CD4-positive, alpha-beta T cell (primary cell): ENCODE measurements around the gene GNA12. TPM values are rescaled to one million over a fixed set of nuclear protein-coding genes. Genes with fewer than 3 reads are reported as not detected.
A peak's percentile ranks its signal among the peaks of the same experiment; 100 is the strongest.

Source experiments
- ATAC-seq: fragments of 200-7000 bp; cut with Tn5 transposase; one replicate; pipeline ENCODE4 v1.10.0; 2022; ENCODE audit warnings: mild to moderate bottlenecking; ENCODE audit not compliant: poor library complexity
- CTCF ChIA-PET: fragments of 350-600 bp; sonication (Branson Sonifier 250); formaldehyde crosslinking; loops from one replicate; lab custom pipeline; 2021; ENCODE audit warnings: antibody characterized with exemption, inconsistent platforms; lab: Charles Lee
- POLR2A ChIA-PET: fragments of 350-600 bp; sonication (Branson Sonifier 250); formaldehyde crosslinking; loops from one replicate; lab custom pipeline; 2021; ENCODE audit warnings: antibody characterized with exemption, inconsistent platforms; lab: Charles Lee
- DNase-seq, 14 experiments: peaks; one replicate each; pipeline ENCODE4 v3.0.0-alpha.2; 2013 to 2020; ENCODE audit warnings: mixed read lengths in 2 of 14
- H3K27ac ChIP-seq, 2 donors: one replicate each; pipeline versions ENCODE4 v1.5.1 to v1.7.0; 2013; ENCODE audit warnings: low read length in 2 of 2, low read depth in 1 of 2, mild to moderate bottlenecking in 1 of 2
- H3K27me3 ChIP-seq, 2 experiments: 1 replicate in 1 of 2; 2 replicates in 1 of 2; pipeline versions ENCODE4 v1.6.1 to v1.7.0; 2013; ENCODE audit warnings: low read length in 2 of 2, control low read depth in 1 of 2, mild to moderate bottlenecking in 1 of 2, moderate library complexity in 1 of 2; ENCODE audit not compliant: insufficient read depth in 2 of 2, control insufficient read depth in 1 of 2
- H3K36me3 ChIP-seq: one replicate; pipeline ENCODE4 v1.6.1; 2013; ENCODE audit warnings: low read length, control low read depth; ENCODE audit not compliant: insufficient read depth
- H3K4me1 ChIP-seq: one replicate; pipeline ENCODE4 v1.6.1; 2013; ENCODE audit warnings: low read length, control low read depth; ENCODE audit not compliant: insufficient read depth
- H3K4me3 ChIP-seq: one replicate; pipeline ENCODE4 v1.5.1; 2013; ENCODE audit warnings: mild to moderate bottlenecking, low read length, moderate library complexity
- H3K9me3 ChIP-seq, 2 experiments: 1 replicate in 1 of 2; 2 replicates in 1 of 2; pipeline versions ENCODE4 v1.6.1 to v1.7.0; 2013; ENCODE audit warnings: low read length in 2 of 2, mild to moderate bottlenecking in 2 of 2, control low read depth in 1 of 2, moderate library complexity in 1 of 2; ENCODE audit not compliant: control insufficient read depth in 1 of 2, insufficient read depth in 1 of 2
- H3K27ac Mint-ChIP-seq: one replicate; pipeline ENCODE4 v1.8.0; 2020; ENCODE audit warnings: mixed read lengths
- H3K27me3 Mint-ChIP-seq: one replicate; pipeline ENCODE4 v1.8.0; 2021; ENCODE audit warnings: mixed read lengths
- H3K36me3 Mint-ChIP-seq: one replicate; pipeline ENCODE4 v1.8.0; 2021; ENCODE audit warnings: low read depth, mixed read lengths
- H3K4me1 Mint-ChIP-seq: one replicate; pipeline ENCODE4 v1.8.0; 2021; ENCODE audit warnings: low read depth, mixed read lengths
- H3K4me3 Mint-ChIP-seq: one replicate; pipeline ENCODE4 v1.8.0; 2020; ENCODE audit warnings: mild to moderate bottlenecking, mixed read lengths
- H3K9me3 Mint-ChIP-seq: one replicate; pipeline ENCODE4 v1.8.0; 2020; ENCODE audit warnings: mixed read lengths
- intact Hi-C, 2 experiments: fragments of 100-400 bp; cut with DNase I in 1 of 2; cut with micrococcal nuclease in 1 of 2; formaldehyde crosslinking; loops; one replicate each; pipeline versions ENCODE4 v1.15.1 to v1.9.0; 2023 to 2025; cut with DNase I, micrococcal nuclease
- total RNA-seq, 174 experiments: library from RNA in 2 of 174; stranded (reverse) in 2 of 174; gene quantifications; one replicate each; pipeline ENCODE4 v1.2.3 and lab custom pipeline; 2021 to 2026
- TF ChIP-seq, protein P1 (sequence below): fragments of 200-600 bp; IDR thresholded peaks from one replicate; pipeline ENCODE4 v1.8.0; 2022; ENCODE audit warnings: antibody characterized with exemption, mild to moderate bottlenecking

GNA12 gene
- total RNA-seq, 2 experiments from 2014 or later: 16.0 to 16.1 TPM

DNA sequence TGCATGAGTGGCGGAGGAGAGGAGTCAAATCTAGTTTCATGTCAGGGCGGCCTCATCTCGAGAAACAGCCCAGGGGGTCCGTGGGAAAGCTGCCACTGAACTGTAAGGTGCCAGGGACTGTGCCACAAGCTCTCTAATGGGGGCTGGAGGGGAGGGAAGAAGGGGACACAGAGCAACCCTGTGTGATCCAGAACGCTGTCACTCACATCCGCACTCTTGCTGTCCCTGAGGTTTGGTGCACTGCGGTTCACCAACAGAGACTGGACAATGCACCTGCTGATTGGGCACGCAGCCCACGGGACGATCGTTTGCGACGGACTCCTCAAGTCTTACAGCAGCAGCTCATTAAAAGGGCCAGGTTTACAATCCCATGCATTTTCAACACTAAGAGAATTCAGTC, 108.4 kb downstream of the GNA12 start:
- no peak overlapping the region for H3K27ac ChIP-seq
- Mint-ChIP-seq H3K36me3 (peaks cover 29% of the 10 kb centered on the region), H3K27ac (no peak overlapping the region), H3K27me3 (no peaks in the 10 kb centered on the region), H3K4me3 (no peak overlapping the region), H3K9me3 (no peaks in the 10 kb centered on the region), H3K4me1 (peaks cover 28% of the 10 kb centered on the region)
- ChIA-PET POLR2A (no interaction called here), CTCF (interaction anchor here (1.2 kb wide), 1 partner anchor 20 kb away, joined by 3 read pairs; no protein-coding TSS in a partner anchor)
- no peak overlapping the region for H3K4me3 ChIP-seq
- peaks cover 9% of the 10 kb centered on the region for H3K36me3 ChIP-seq
- DNase-seq: peak in 1 of 14 experiments; percentile 21
- no peaks in the 10 kb centered on the region for H3K9me3 ChIP-seq
- ATAC-seq: no peak
- peaks cover 9% of the 10 kb centered on the region for H3K4me1 ChIP-seq
- no peaks in the 10 kb centered on the region for H3K27me3 ChIP-seq
- intact Hi-C loops: no loop called here
- TF ChIP-seq, protein P1, sequence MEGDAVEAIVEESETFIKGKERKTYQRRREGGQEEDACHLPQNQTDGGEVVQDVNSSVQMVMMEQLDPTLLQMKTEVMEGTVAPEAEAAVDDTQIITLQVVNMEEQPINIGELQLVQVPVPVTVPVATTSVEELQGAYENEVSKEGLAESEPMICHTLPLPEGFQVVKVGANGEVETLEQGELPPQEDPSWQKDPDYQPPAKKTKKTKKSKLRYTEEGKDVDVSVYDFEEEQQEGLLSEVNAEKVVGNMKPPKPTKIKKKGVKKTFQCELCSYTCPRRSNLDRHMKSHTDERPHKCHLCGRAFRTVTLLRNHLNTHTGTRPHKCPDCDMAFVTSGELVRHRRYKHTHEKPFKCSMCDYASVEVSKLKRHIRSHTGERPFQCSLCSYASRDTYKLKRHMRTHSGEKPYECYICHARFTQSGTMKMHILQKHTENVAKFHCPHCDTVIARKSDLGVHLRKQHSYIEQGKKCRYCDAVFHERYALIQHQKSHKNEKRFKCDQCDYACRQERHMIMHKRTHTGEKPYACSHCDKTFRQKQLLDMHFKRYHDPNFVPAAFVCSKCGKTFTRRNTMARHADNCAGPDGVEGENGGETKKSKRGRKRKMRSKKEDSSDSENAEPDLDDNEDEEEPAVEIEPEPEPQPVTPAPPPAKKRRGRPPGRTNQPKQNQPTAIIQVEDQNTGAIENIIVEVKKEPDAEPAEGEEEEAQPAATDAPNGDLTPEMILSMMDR: no peak

DNA sequence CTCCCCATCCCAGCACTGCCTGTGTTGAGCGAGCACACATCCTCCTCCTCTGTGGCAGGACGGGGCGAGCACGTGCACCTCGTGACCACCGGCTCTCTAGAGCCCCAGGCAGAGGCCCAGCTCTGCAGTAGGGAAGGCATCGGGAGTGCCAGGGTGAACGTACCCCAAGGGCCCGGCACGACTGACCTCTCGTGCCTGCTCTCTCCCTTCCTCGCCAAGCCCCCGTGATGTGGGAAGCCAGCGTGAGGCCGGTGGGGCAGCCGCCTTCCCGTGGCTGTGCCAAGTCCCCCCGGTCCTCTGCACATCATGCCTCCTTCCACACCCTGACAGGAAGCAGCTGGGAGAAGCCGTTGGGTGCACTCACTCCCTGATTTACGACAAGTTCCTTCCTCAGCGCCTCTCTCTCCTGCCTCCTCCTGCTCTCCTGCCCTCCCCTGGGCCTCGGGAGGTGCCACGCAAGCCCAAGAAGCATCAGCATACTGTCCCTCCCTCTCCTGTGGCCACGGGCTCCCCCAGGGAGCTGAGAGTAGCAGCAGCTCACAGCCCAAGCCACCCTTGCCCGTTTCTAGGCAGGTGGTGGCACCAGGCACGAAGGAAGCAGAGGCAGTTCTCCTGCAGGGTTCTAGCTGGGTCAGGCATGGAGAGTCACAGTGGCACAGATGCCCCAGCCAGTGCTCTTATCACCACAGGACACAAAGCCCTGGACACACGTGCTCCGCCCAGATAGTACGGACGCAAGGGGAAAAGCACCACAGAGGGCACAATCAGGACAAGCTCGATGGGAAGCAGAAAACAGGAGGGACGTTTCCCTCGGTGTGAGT, 109.1 kb downstream of the GNA12 start:
- Mint-ChIP-seq H3K9me3 (no peaks in the 10 kb centered on the region), H3K36me3 (peaks cover 37% of the 10 kb centered on the region), H3K27ac (no peak overlapping the region), H3K4me3 (peak overlapping the region; percentile 43), H3K4me1 (peaks cover 28% of the 10 kb centered on the region), H3K27me3 (no peaks in the 10 kb centered on the region)
- Histone ChIP-seq H3K4me1 (peaks cover 9% of the 10 kb centered on the region), H3K9me3 (no peaks in the 10 kb centered on the region), H3K36me3 (peaks cover 11% of the 10 kb centered on the region), H3K27ac (no peak overlapping the region), H3K4me3 (no peak overlapping the region), H3K27me3 (no peaks in the 10 kb centered on the region)
- DNase-seq: peak in 3 of 14 experiments; percentile 33 to 49 (median 44)
- ChIA-PET CTCF (interaction anchor here (1.2 kb wide), 1 partner anchor 20 kb away, joined by 3 read pairs; no protein-coding TSS in a partner anchor), POLR2A (no interaction called here)
- peak; percentile 38 for ATAC-seq
- TF ChIP-seq, protein P1: no peak
- intact Hi-C loops: no loop called here

DNA sequence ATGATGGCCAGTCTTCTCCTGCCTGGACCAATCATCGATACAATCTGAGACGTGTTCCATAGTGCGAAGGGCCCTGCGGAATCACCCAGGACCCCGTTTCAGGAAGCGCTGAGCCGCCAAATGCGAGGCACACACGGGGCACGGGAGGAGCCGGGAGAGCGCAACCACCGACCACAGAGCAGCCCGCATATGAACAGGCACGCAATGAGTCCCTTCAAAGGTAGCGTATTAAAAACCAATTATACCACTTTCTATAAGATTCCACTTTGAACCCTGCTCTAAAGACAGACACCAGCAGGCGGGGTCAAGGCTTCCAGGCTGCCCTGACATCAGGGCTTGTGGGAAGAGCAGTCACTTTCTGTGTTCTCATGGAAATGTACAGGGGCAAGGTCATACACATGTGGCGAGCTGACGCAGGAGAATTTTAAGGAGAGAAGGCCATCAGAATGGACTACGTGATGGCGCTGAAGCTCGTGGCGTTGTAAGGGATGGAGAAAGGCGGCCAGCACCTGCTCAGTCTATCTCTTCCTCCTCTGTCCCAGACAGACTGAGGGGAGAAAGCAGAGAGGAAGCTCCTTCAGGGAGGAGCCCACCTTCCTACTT, 109.9 kb downstream of the GNA12 start:
- H3K4me1 Mint-ChIP-seq: peaks cover 28% of the 10 kb centered on the region
- ChIA-PET CTCF (no interaction called here), POLR2A (no interaction called here)
- H3K27me3 ChIP-seq: no peaks in the 10 kb centered on the region
- DNase-seq (peak in 1 of 14 experiments; percentile 17), ATAC-seq (no peak)
- no peaks in the 10 kb centered on the region for H3K9me3 ChIP-seq
- H3K27ac ChIP-seq: no peak overlapping the region
- peaks cover 41% of the 10 kb centered on the region for H3K36me3 Mint-ChIP-seq
- H3K4me1 ChIP-seq: peaks cover 9% of the 10 kb centered on the region
- no peaks in the 10 kb centered on the region for H3K27me3 Mint-ChIP-seq
- TF ChIP-seq, protein P1: no peak
- H3K27ac Mint-ChIP-seq: no peak overlapping the region
- peaks cover 13% of the 10 kb centered on the region for H3K36me3 ChIP-seq
- intact Hi-C loops: no loop called here
- H3K4me3 ChIP-seq: no peak overlapping the region
- H3K4me3 Mint-ChIP-seq: no peak overlapping the region
- no peaks in the 10 kb centered on the region for H3K9me3 Mint-ChIP-seq
